H1 (cell line): Measurements from ENCODE around the gene NBAS. TPM values are rescaled to one million over a fixed set of nuclear protein-coding genes. Genes with fewer than 3 reads are reported as not detected.

ENCODE experiments used
- CTCF ChIA-PET: fragments of 300-600 bp; sonication (Branson Sonifier 250); formaldehyde crosslinking; loops from one replicate; lab custom pipeline; 2021; ENCODE audit not compliant: partially characterized antibody; lab: Charles Lee
- POLR2A ChIA-PET: fragments of 300-600 bp; sonication (Branson Sonifier 250); formaldehyde crosslinking; loops from one replicate; lab custom pipeline; 2021; ENCODE audit warnings: inconsistent platforms; ENCODE audit not compliant: partially characterized antibody; lab: Charles Lee
- DNase-seq, 2 experiments: peaks; one replicate each; pipeline versions ENCODE4 v3.0.0 to v3.0.0-alpha.2; 2010 to 2022; ENCODE audit warnings: low spot score in 2 of 2, low read depth in 1 of 2, mixed read lengths in 1 of 2
- FAIRE-seq: peaks from 2 replicates; lab custom pipeline; 2011; peaks lifted over from hg19 to GRCh38; lab: Jason Lieb, UNC
- H2AFZ ChIP-seq: 2 replicates; pipeline ENCODE4 v1.8.1; 2012; ENCODE audit warnings: low read length, inconsistent platforms
- H2AK5ac ChIP-seq: 2 replicates; pipeline ENCODE4 v1.6.1; 2013; ENCODE audit warnings: low read depth, low read length
- H2BK120ac ChIP-seq: replicated peaks from 2 replicates; pipeline ENCODE3; 2013; ENCODE audit warnings: low read depth, low read length, inconsistent platforms
- H2BK12ac ChIP-seq: 2 replicates; pipeline ENCODE4 v1.6.1; 2013; ENCODE audit warnings: low read depth, low read length
- H2BK15ac ChIP-seq: 2 replicates; pipeline ENCODE4 v1.6.1; 2013; ENCODE audit warnings: low read length
- H2BK20ac ChIP-seq: 2 replicates; pipeline ENCODE4 v1.6.1; 2013; ENCODE audit warnings: low read length
- H2BK5ac ChIP-seq: 2 replicates; pipeline ENCODE4 v1.6.1; 2013; ENCODE audit warnings: low read depth, low read length
- H3K14ac ChIP-seq: 2 replicates; pipeline ENCODE4 v1.6.1; 2013; ENCODE audit warnings: inconsistent platforms; ENCODE audit not compliant: insufficient read length
- H3K18ac ChIP-seq: 2 replicates; pipeline ENCODE4 v1.6.1; 2013; ENCODE audit warnings: low read length; ENCODE audit errors: extremely low read depth
- H3K23ac ChIP-seq: 2 replicates; pipeline ENCODE4 v1.6.1; 2013; ENCODE audit warnings: inconsistent platforms; ENCODE audit not compliant: insufficient read length
- H3K23me2 ChIP-seq: 2 replicates; pipeline ENCODE4 v1.6.1; 2013; ENCODE audit warnings: low read depth, low read length
- H3K27ac ChIP-seq: 2 replicates; pipeline ENCODE4 v1.6.1; 2011; ENCODE audit warnings: low read depth, low read length, inconsistent platforms
- H3K27me3 ChIP-seq, 4 experiments: replicated peaks in 1 of 4; 1 replicate in 1 of 4; 2 replicates in 3 of 4; pipeline versions ENCODE4 v1.6.1 to v1.8.1; 2011 to 2013; ENCODE audit warnings: low read length in 3 of 4, mild to moderate bottlenecking in 3 of 4, inconsistent platforms in 2 of 4, mixed read lengths in 2 of 4, moderate library complexity in 1 of 4; ENCODE audit not compliant: control insufficient read depth in 3 of 4, insufficient read depth in 3 of 4; ENCODE audit errors: extremely low read depth in 1 of 4
- H3K36me3 ChIP-seq, 4 experiments: 2 replicates each; pipeline versions ENCODE4 v1.6.1 to v1.8.1; 2011 to 2013; ENCODE audit warnings: mild to moderate bottlenecking in 4 of 4, low read length in 3 of 4, moderate library complexity in 2 of 4, control low read depth in 1 of 4, inconsistent platforms in 1 of 4; ENCODE audit not compliant: insufficient read depth in 4 of 4, control insufficient read depth in 2 of 4
- H3K4ac ChIP-seq: replicated peaks from 2 replicates; pipeline ENCODE3; 2013; ENCODE audit warnings: low read length, low read depth, mixed read lengths, inconsistent platforms; ENCODE audit not compliant: insufficient read length
- H3K4me1 ChIP-seq, 4 experiments: replicated peaks in 1 of 4; 1 replicate in 1 of 4; 2 replicates in 3 of 4; pipeline versions ENCODE4 v1.6.1 to v1.8.1; 2011 to 2013; ENCODE audit warnings: low read length in 3 of 4, inconsistent platforms in 2 of 4, mixed read lengths in 1 of 4; ENCODE audit not compliant: insufficient read depth in 4 of 4, control insufficient read depth in 3 of 4
- H3K4me2 ChIP-seq, 2 experiments: 2 replicates each; pipeline versions ENCODE4 v1.6.1 to v1.8.1; 2011 to 2013; ENCODE audit warnings: low read depth in 2 of 2, low read length in 2 of 2, control low read depth in 1 of 2, inconsistent platforms in 1 of 2, mild to moderate bottlenecking in 1 of 2; ENCODE audit not compliant: insufficient read depth in 1 of 2
- H3K4me3 ChIP-seq, 4 experiments: fragments of 200-600, 300-600 bp in 1 of 4; sonication (generic), shearing (Covaris generic), sonication (Bioruptor Twin) in 1 of 4; 2 replicates each; pipeline versions ENCODE4 v1.5.1 to v1.8.1; 2011 to 2016; ENCODE audit warnings: low read length in 4 of 4, low read depth in 3 of 4, control low read depth in 2 of 4, inconsistent platforms in 2 of 4, mild to moderate bottlenecking in 2 of 4, mixed read lengths in 1 of 4, moderate library complexity in 1 of 4; ENCODE audit not compliant: insufficient read depth in 2 of 4; ENCODE audit errors: extremely low read depth in 1 of 4
- H3K56ac ChIP-seq: replicated peaks from 2 replicates; pipeline ENCODE3; 2013; ENCODE audit warnings: low read depth, mild to moderate bottlenecking, mixed read lengths, low read length, inconsistent platforms; ENCODE audit not compliant: insufficient read length
- H3K79me1 ChIP-seq: 2 replicates; pipeline ENCODE4 v1.6.1; 2013; ENCODE audit warnings: low read depth, low read length, control low read depth
- H3K79me2 ChIP-seq, 2 experiments: 2 replicates each; pipeline versions ENCODE4 v1.6.1 to v1.8.1; 2012 to 2013; ENCODE audit warnings: low read length in 2 of 2, mild to moderate bottlenecking in 2 of 2, inconsistent platforms in 1 of 2; ENCODE audit not compliant: insufficient read depth in 2 of 2, control insufficient read depth in 1 of 2
- H3K9ac ChIP-seq, 4 experiments: replicated peaks in 1 of 4; 1 replicate in 1 of 4; 2 replicates in 3 of 4; pipeline versions ENCODE4 v1.6.1 to v1.8.1; 2011 to 2013; ENCODE audit warnings: low read depth in 3 of 4, low read length in 3 of 4, control low read depth in 2 of 4, mild to moderate bottlenecking in 2 of 4, moderate library complexity in 2 of 4, inconsistent platforms in 1 of 4; ENCODE audit errors: extremely low read depth in 1 of 4
- H3K9me3 ChIP-seq, 2 experiments: 2 replicates each; pipeline versions ENCODE4 v1.6.1 to v1.8.1; 2012 to 2013; ENCODE audit warnings: mild to moderate bottlenecking in 2 of 2, moderate library complexity in 2 of 2, control low read depth in 1 of 2, inconsistent platforms in 1 of 2, low read depth in 1 of 2, low read length in 1 of 2, mixed read lengths in 1 of 2; ENCODE audit not compliant: insufficient read depth in 2 of 2
- H4K20me1 ChIP-seq, 2 experiments: replicated peaks in 1 of 2; 2 replicates each; pipeline versions ENCODE3 to v1.8.1; 2011 to 2013; ENCODE audit warnings: inconsistent platforms in 2 of 2, low read length in 2 of 2, mild to moderate bottlenecking in 1 of 2; ENCODE audit not compliant: insufficient read depth in 2 of 2, control insufficient read depth in 1 of 2
- H4K5ac ChIP-seq: 2 replicates; pipeline ENCODE4 v1.6.1; 2013; ENCODE audit warnings: low read length, low read depth, mixed read lengths, inconsistent platforms; ENCODE audit not compliant: insufficient read length
- H4K8ac ChIP-seq: 2 replicates; pipeline ENCODE4 v1.8.0; 2013; ENCODE audit warnings: mild to moderate bottlenecking, moderate library complexity, low read length, inconsistent platforms; ENCODE audit not compliant: insufficient read depth; ENCODE audit errors: extremely low read depth
- H4K91ac ChIP-seq: replicated peaks from 2 replicates; pipeline ENCODE3; 2013; ENCODE audit warnings: low read length, mixed read lengths, inconsistent platforms; ENCODE audit not compliant: insufficient read length
- EZH2 ChIP-seq: fragments of 200-600 bp; sonication (generic); IDR thresholded peaks from 2 replicates; pipeline ENCODE4 v1.7.1; 2012; ENCODE audit warnings: low read depth, mild to moderate bottlenecking, moderate library complexity, low read length, inconsistent platforms; ENCODE audit not compliant: severe bottlenecking
- SUZ12 ChIP-seq: fragments of 200-600 bp; sonication (generic); IDR thresholded peaks from 2 replicates; pipeline ENCODE4 v1.6.1; 2012; ENCODE audit warnings: mild to moderate bottlenecking, inconsistent platforms, low read length, moderate library complexity, mixed read lengths
- WGBS, 2 experiments: shearing (Covaris generic) in 1 of 2; methylation state at CpG; one replicate each; pipeline versions ENCODE4 v1.1.6 to v1.1.7; 2013 to 2015; ENCODE audit warnings: low lambda C conversion rate in 2 of 2, mixed read lengths in 2 of 2, inconsistent platforms in 1 of 2, low coverage in 1 of 2, missing lambda C conversion rate in 1 of 2; ENCODE audit not compliant: insufficient replicate concordance in 2 of 2, insufficient coverage in 1 of 2, insufficient read length in 1 of 2; ENCODE audit errors: extremely low coverage in 1 of 2, missing lambda C conversion rate in 1 of 2; 5-methylcytosine and 5-hydroxymethylcytosine counted together
- polyA plus RNA-seq, 7 experiments: library from polyadenylated mRNA; depleted of rRNA in 3 of 7; stranded (reverse) in 5 of 7; unstranded in 2 of 7; fragments of >200 nt in 5 of 7; fragments of 200-250 nt in 2 of 7; gene quantifications; 1 replicate in 5 of 7; 2 replicates in 1 of 7; 4 replicates in 1 of 7; pipeline versions ENCODE4 v1.2.1 to v1.2.3, GENCODE V29; 2011 to 2013; ENCODE audit warnings: missing spikeins in 2 of 7, mixed read lengths in 2 of 7
- total RNA-seq: library from RNA; stranded (reverse); fragmentation: NEBNext Ultra II Directional; extraction: Animal tissue kit (Norgen Biotek cat#: 25700); gene quantifications from 2 replicates; pipeline ENCODE4 v1.2.1, GENCODE V29; 2021

The NBAS gene
- total and polyA plus RNA-seq, 2 of the 8 experiments (the other 6 are each of a cell fraction or from before 2014, with no cell fraction given), result 19.6 to 34.8 TPM

DNA sequence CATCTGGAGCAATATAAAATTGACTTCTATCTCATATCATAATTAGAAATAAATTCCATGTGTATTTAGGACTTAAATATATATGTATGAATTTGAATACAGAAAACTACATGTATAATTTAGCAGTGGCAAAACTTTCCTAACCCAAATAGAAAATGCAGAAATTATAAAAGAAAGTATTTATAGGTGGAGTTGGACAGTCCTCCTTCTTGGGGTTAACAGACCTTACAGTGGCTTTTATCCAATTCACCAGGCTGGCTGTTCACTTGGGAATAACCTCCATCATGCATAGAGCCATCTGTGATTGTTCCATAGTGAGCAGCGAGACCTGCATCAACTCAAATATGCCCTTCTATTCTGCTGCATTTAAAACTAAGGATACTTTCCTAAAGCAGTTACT lies 38.9 kb upstream of the NBAS start:
- no peak overlapping the region for H2BK20ac ChIP-seq
- no peak for DNase-seq
- H3K4me1 ChIP-seq, result no peaks in the 10 kb centered on the region
- POLR2A ChIA-PET, result interaction anchor here (0.8 to 1.5 kb wide), 2 partner anchors 9 to 13 kb away, joined by 4 to 5 read pairs; no protein-coding TSS in a partner anchor
- no peak overlapping the region for H2BK120ac ChIP-seq
- H4K8ac ChIP-seq, result no peak overlapping the region
- no peak overlapping the region for H3K56ac ChIP-seq
- no peak overlapping the region for H2AFZ ChIP-seq
- no peak for FAIRE-seq
- no peak overlapping the region for H3K23ac ChIP-seq
- H2BK12ac ChIP-seq, result no peak overlapping the region
- no peak overlapping the region for H2AK5ac ChIP-seq
- H3K79me1 ChIP-seq, result no peaks in the 10 kb centered on the region
- H3K14ac ChIP-seq, result no peak overlapping the region
- CTCF ChIA-PET, result interaction anchor here (0.6 kb wide), 1 partner anchor 8 kb away, joined by 4 read pairs; no protein-coding TSS in a partner anchor
- no peak overlapping the region for H4K91ac ChIP-seq
- H2BK5ac ChIP-seq, result no peak overlapping the region
- peaks cover 0 to 1% of the 10 kb centered on the region in 2 experiments; a peak in 1 of 4 replicates for H3K79me2 ChIP-seq
- H4K20me1 ChIP-seq, result peaks cover 0 to 4% of the 10 kb centered on the region in 2 experiments
- H4K5ac ChIP-seq, result no peak overlapping the region
- H3K9ac ChIP-seq, result no peak overlapping the region
- no peaks in the 10 kb centered on the region for H3K9me3 ChIP-seq
- H2BK15ac ChIP-seq, result no peak overlapping the region
- no peaks in the 10 kb centered on the region for H3K23me2 ChIP-seq
- H3K4me3 ChIP-seq, result no peak overlapping the region
- no peak overlapping the region for H3K4me2 ChIP-seq
- H3K18ac ChIP-seq, result no peak overlapping the region
- 96% methylated on average over 1 of the region's 1 CpG; no CpG with 5 or more reads in 1 of the 2 experiments for WGBS, 2 experiments
- H3K36me3 ChIP-seq, result peaks cover 24 to 96% (median 80%) of the 10 kb centered on the region in 4 experiments
- no peaks in the 10 kb centered on the region for H3K27me3 ChIP-seq
- no peak overlapping the region for H3K27ac ChIP-seq
- H3K4ac ChIP-seq, result no peak overlapping the region
- TF ChIP-seq SUZ12 (no peak), EZH2 (no peak)
